Bronchial epithelial cell (primary cell): ENCODE data around the gene CDCA5. TPM values are rescaled to one million over a fixed set of nuclear protein-coding genes. Genes with fewer than 3 reads are reported as not detected.
A peak's percentile ranks its signal among the peaks of the same experiment; 100 is the strongest.

Experiments used
- DNase-seq: peaks from one replicate; pipeline ENCODE4 v3.0.0-alpha.2; 2010; ENCODE audit warnings: low read depth
- FAIRE-seq: peaks from 2 replicates; lab custom pipeline; 2011; peaks lifted over from hg19 to GRCh38; lab: Jason Lieb, UNC
- H3K27me3 ChIP-seq: 2 replicates; pipeline ENCODE4 v1.5.1; 2011; ENCODE audit warnings: low read length; ENCODE audit not compliant: control insufficient read depth, insufficient read depth
- H3K36me3 ChIP-seq: 2 replicates; pipeline ENCODE4 v1.5.1; 2011; ENCODE audit warnings: low read length; ENCODE audit not compliant: control insufficient read depth, insufficient read depth
- H3K4me3 ChIP-seq: 2 replicates; pipeline ENCODE4 v1.5.1; 2011; ENCODE audit warnings: mild to moderate bottlenecking, low read depth, low read length, control low read depth
- CTCF ChIP-seq: IDR thresholded peaks from 2 replicates; pipeline ENCODE4 v1.5.1; 2011; ENCODE audit warnings: mild to moderate bottlenecking, moderate library complexity, low read length, control low read depth, inconsistent platforms; ENCODE audit not compliant: insufficient read depth, severe bottlenecking
- total RNA-seq: library from RNA; depleted of rRNA; stranded (reverse); fragments of >200 nt; gene quantifications from 2 replicates; pipeline ENCODE4 v1.2.1, GENCODE V29; 2014

CDCA5 gene
- total RNA-seq, 1 donor from 2014 or later, result 0.53 TPM

GRCh38 chr11:65066315-65066714 is 17.5 kb downstream of the CDCA5 start:
- DNase-seq (no peak), FAIRE-seq (no peak)
- no peaks in the 10 kb centered on the region for H3K27me3 ChIP-seq
- no peaks in the 10 kb centered on the region for H3K36me3 ChIP-seq
- H3K4me3 ChIP-seq, result no peak overlapping the region
- no peak for TF ChIP-seq CTCF

- no peak for TF ChIP-seq CTCF
- FAIRE-seq (no peak), DNase-seq (no peak)
These were observed 18.0 kb downstream of the CDCA5 start for GRCh38 chr11:65065851-65066250.

GRCh38 chr11:65064847-65065240 is 19.0 kb downstream of the CDCA5 start:
- no peak for TF ChIP-seq CTCF
- FAIRE-seq (no peak), DNase-seq (no peak)
- Histone ChIP-seq H3K27me3 (no peaks in the 10 kb centered on the region), H3K36me3 (no peaks in the 10 kb centered on the region), H3K4me3 (no peak overlapping the region)

More at GRCh38 chr11:65065851-65066250, 18.0 kb downstream of the CDCA5 start:
- H3K4me3 ChIP-seq, result no peak overlapping the region
- H3K27me3 ChIP-seq, result no peaks in the 10 kb centered on the region
- H3K36me3 ChIP-seq, result no peaks in the 10 kb centered on the region

- H3K36me3 ChIP-seq, result no peaks in the 10 kb centered on the region
- TF ChIP-seq CTCF, result no peak
- FAIRE-seq, result peak; percentile 83
- DNase-seq, result peak; percentile 31
- no peak overlapping the region for H3K4me3 ChIP-seq
- H3K27me3 ChIP-seq, result peaks cover 2% of the 10 kb centered on the region
These were observed 20.3 kb downstream of the CDCA5 start for GRCh38 chr11:65063532-65063931.

GRCh38 chr11:65060913-65061408 is 22.9 kb downstream of the CDCA5 start:
- DNase-seq (peak; percentile 23), FAIRE-seq (no peak)
- no peaks in the 10 kb centered on the region for H3K36me3 ChIP-seq
- peaks cover 2% of the 10 kb centered on the region for H3K27me3 ChIP-seq
- peak; percentile 31 for TF ChIP-seq CTCF
- H3K4me3 ChIP-seq, result no peak overlapping the region
